HUES6 (cell line): Measurements from ENCODE around the gene PRC1.

Experiments
- H3K27ac ChIP-seq: 2 replicates; pipeline ENCODE4 v1.7.0; 2013; ENCODE audit warnings: low read depth, mild to moderate bottlenecking, low read length, inconsistent platforms
- H3K27me3 ChIP-seq: 2 replicates; pipeline ENCODE4 v1.6.1; 2013; ENCODE audit warnings: low read length; ENCODE audit not compliant: control insufficient read depth, insufficient read depth
- H3K36me3 ChIP-seq: 2 replicates; pipeline ENCODE4 v1.6.1; 2013; ENCODE audit warnings: low read length; ENCODE audit not compliant: control insufficient read depth, insufficient read depth
- H3K4me1 ChIP-seq: 2 replicates; pipeline ENCODE4 v1.6.1; 2013; ENCODE audit warnings: low read length; ENCODE audit not compliant: control insufficient read depth, insufficient read depth
- H3K4me3 ChIP-seq: 2 replicates; pipeline ENCODE4 v1.5.1; 2013; ENCODE audit warnings: low read depth, low read length
- H3K9ac ChIP-seq: one replicate; pipeline ENCODE4 v1.6.1; 2013; ENCODE audit warnings: mild to moderate bottlenecking, low read length
- H3K9me3 ChIP-seq: 2 replicates; pipeline ENCODE4 v1.6.1; 2013; ENCODE audit warnings: low read depth, low read length; ENCODE audit not compliant: control insufficient read depth, insufficient read depth

PRC1 gene, protein sequence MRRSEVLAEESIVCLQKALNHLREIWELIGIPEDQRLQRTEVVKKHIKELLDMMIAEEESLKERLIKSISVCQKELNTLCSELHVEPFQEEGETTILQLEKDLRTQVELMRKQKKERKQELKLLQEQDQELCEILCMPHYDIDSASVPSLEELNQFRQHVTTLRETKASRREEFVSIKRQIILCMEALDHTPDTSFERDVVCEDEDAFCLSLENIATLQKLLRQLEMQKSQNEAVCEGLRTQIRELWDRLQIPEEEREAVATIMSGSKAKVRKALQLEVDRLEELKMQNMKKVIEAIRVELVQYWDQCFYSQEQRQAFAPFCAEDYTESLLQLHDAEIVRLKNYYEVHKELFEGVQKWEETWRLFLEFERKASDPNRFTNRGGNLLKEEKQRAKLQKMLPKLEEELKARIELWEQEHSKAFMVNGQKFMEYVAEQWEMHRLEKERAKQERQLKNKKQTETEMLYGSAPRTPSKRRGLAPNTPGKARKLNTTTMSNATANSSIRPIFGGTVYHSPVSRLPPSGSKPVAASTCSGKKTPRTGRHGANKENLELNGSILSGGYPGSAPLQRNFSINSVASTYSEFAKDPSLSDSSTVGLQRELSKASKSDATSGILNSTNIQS

DNA sequence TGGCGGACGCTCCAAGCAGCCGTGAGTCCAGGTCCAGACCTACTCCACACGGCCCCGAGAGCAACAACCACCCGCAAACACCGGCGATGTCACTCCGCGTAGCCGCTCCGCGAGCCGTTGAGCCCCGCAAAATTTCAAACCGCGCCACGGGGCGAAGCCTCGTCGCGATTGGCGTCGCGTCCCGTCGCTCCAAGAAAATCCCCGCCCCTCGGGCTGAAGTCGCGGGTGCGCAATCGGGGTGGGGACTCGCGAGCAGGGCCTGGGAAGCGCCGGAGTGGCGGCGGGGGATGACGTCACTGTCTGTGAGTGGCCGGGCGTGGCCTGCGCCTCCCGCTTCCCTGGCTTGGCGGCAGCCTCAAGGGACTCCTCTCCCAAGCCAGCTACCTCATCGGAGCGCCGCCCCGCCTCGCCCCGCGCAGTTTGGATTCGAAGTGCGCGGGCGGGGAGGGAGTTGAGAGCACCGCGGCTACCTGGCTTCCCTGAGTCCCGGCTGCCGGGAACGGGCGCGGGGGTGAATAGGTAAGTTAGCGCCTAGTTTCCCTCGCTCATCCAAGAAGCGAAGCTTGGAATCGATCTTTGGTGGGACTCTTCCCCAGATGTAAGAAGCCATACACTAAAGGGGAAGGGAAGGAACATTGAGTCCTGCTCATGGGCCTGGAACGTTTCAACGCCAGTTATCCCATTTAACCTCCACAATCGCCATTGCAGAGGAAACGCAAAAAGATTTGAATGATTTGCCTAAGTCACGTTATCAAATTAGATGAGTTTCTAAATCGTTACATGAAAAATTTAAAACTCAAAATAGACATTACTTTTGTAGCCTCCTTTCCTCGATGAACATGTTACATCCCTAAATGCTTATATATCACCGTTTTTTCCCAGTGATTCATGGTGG lies at the start of gene PRC1:
TSS of gene PRC1 (minus strand) at position 119 of the 895 bp plus-strand sequence. CDS start at position 1, 118 bp downstream.
- peak within 1 kb of the TSS; percentile 86 for H3K27ac ChIP-seq
- H3K9me3 ChIP-seq = no peaks in the 10 kb centered on the region
- peak within 1 kb of the TSS; percentile 73 for H3K4me3 ChIP-seq
- peak within 1 kb of the TSS; percentile 97 for H3K9ac ChIP-seq
- H3K27me3 ChIP-seq = no peaks in the 10 kb centered on the region
- H3K36me3 ChIP-seq = peaks cover 23% of the 10 kb centered on the region
- peaks cover 8% of the 10 kb centered on the region; the same call in 1 of the 2 replicates for H3K4me1 ChIP-seq

GRCh38 chr15:91043202-91043874 lies 49.0 kb upstream of the PRC1 start:
- no peaks in the 10 kb centered on the region for H3K4me1 ChIP-seq
- H3K9ac ChIP-seq = no peak overlapping the region
- H3K27ac ChIP-seq = no peak overlapping the region

GRCh38 chr15:91040856-91041255 lies 46.5 kb upstream of the PRC1 start:
- no peaks in the 10 kb centered on the region for H3K9me3 ChIP-seq
- H3K27ac ChIP-seq = no peak overlapping the region
- H3K36me3 ChIP-seq = no peaks in the 10 kb centered on the region
- H3K4me3 ChIP-seq = no peak overlapping the region
- H3K27me3 ChIP-seq = no peaks in the 10 kb centered on the region; the same call in 1 of the 2 replicates
- no peak overlapping the region for H3K9ac ChIP-seq
- H3K4me1 ChIP-seq = no peaks in the 10 kb centered on the region

More at GRCh38 chr15:91043202-91043874, 49.0 kb upstream of the PRC1 start:
- Histone ChIP-seq H3K9me3 (no peaks in the 10 kb centered on the region), H3K36me3 (no peaks in the 10 kb centered on the region), H3K4me3 (no peak overlapping the region), H3K27me3 (peaks cover 6% of the 10 kb centered on the region)

GRCh38 chr15:91039996-91040395 lies 45.7 kb upstream of the PRC1 start:
- H3K9ac ChIP-seq = no peak overlapping the region
- no peaks in the 10 kb centered on the region for H3K4me1 ChIP-seq
- H3K4me3 ChIP-seq = no peak overlapping the region
- H3K36me3 ChIP-seq = no peaks in the 10 kb centered on the region
- H3K9me3 ChIP-seq = no peaks in the 10 kb centered on the region
- no peak overlapping the region for H3K27ac ChIP-seq
- peaks cover 2% of the 10 kb centered on the region; the same call in 1 of the 2 replicates for H3K27me3 ChIP-seq

DNA sequence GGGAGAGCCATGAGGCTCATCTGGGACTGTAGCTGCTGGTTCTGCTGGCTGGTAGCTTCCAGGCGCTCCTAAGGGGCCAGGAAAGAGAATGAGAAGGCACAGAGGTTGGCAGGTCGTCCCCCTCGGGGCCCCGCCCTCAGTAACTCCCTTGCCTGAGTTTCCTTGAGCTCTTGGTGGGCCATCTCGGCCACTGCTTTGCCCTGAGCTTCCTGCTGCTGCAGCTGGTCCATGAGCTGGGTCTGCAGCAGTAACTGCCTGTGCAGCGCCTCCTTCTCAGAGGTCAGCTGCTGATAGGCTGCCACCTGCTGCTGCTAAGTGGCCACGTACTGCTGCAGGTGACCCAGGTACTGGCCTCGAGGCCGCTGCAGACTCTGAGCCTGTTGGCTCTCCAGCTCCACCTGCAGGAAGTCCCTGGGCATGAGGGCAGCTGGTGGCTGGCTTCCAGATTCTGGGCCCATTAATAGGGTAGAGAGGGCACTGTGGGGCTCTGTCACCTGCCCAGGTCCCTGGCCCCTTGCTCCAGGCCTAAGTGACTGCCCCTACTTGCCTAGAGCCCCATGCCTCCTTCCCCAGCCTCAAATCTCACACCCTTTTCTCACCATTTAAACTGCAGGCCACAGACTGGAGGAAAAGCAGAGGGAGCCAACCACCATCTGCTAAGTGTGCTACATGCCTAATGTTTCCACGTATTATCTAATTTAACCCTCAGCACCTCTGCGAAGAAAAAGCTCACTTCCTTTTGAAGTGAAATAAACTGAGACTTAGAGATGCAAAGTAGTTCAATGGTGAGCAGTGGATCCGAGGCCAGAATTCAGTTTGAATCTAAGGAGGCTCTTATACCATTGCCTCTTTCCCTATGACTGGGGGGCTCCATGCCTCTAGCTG lies 38.8 kb upstream of the PRC1 start:
- peak overlapping the region; percentile 8; the same call in 1 of the 2 replicates for H3K4me3 ChIP-seq
- peaks cover 16% of the 10 kb centered on the region; the same call in 1 of the 2 replicates for H3K27me3 ChIP-seq
- no peaks in the 10 kb centered on the region for H3K9me3 ChIP-seq
- no peaks in the 10 kb centered on the region for H3K4me1 ChIP-seq
- no peak overlapping the region for H3K27ac ChIP-seq
- no peak overlapping the region for H3K9ac ChIP-seq
- H3K36me3 ChIP-seq = no peaks in the 10 kb centered on the region

- Histone ChIP-seq H3K27me3 (peaks cover 16% of the 10 kb centered on the region; the same call in 1 of the 2 replicates), H3K9me3 (no peaks in the 10 kb centered on the region), H3K4me1 (no peaks in the 10 kb centered on the region), H3K4me3 (no peak overlapping the region), H3K27ac (no peak overlapping the region), H3K9ac (no peak overlapping the region), H3K36me3 (no peaks in the 10 kb centered on the region)
Observed at GRCh38 chr15:91031796-91032195, 37.5 kb upstream of the PRC1 start.

GRCh38 chr15:91027677-91028076 lies 33.3 kb upstream of the PRC1 start:
- Histone ChIP-seq H3K4me1 (no peaks in the 10 kb centered on the region), H3K9me3 (no peaks in the 10 kb centered on the region), H3K4me3 (no peak overlapping the region), H3K27ac (no peak overlapping the region), H3K36me3 (no peaks in the 10 kb centered on the region), H3K9ac (no peak overlapping the region), H3K27me3 (no peaks in the 10 kb centered on the region)

GRCh38 chr15:91023720-91024119 lies 29.4 kb upstream of the PRC1 start:
- no peak overlapping the region for H3K27ac ChIP-seq
- H3K36me3 ChIP-seq = no peaks in the 10 kb centered on the region
- H3K9me3 ChIP-seq = no peaks in the 10 kb centered on the region
- H3K4me1 ChIP-seq = peaks cover 5% of the 10 kb centered on the region; the same call in 1 of the 2 replicates
- H3K9ac ChIP-seq = no peak overlapping the region
- H3K27me3 ChIP-seq = no peaks in the 10 kb centered on the region
- H3K4me3 ChIP-seq = no peak overlapping the region

GRCh38 chr15:91022832-91023129 lies 28.4 kb upstream of the PRC1 start:
- H3K4me1 ChIP-seq = peaks cover 5% of the 10 kb centered on the region; the same call in 1 of the 2 replicates
- H3K36me3 ChIP-seq = 0 out of 2 replicates have a peak, but pooled peaks cover under 1% of the 10 kb centered on the region
- no peak overlapping the region for H3K27ac ChIP-seq
- no peaks in the 10 kb centered on the region for H3K27me3 ChIP-seq
- peak overlapping the region; percentile 73 for H3K9ac ChIP-seq
- H3K4me3 ChIP-seq = peak overlapping the region; percentile 78
- no peaks in the 10 kb centered on the region for H3K9me3 ChIP-seq
